ENCODE measurements around the gene SMIM1. TPM values are rescaled to one million over a fixed set of nuclear protein-coding genes. Genes with fewer than 3 reads are reported as not detected.

SMIM1 gene
- total RNA-seq, 1 donor from 2014 or later: 3.6 TPM

- DNase-seq (ENCODE audit: low read depth): no peak
- H3K4me3 ChIP-seq (ENCODE audit: low read depth, low read length): no peak overlapping the region
- TF ChIP-seq CTCF (conservative IDR thresholded peaks at IDR 0.05; ENCODE audit: low read depth, low read length): no peak
These were observed 16.2 kb upstream of the SMIM1 start for GRCh38 chr1:3756394-3756793.

GRCh38 chr1:3759164-3759563 lies 13.4 kb upstream of the SMIM1 start:
- H3K4me3 ChIP-seq (ENCODE audit: low read depth, low read length): no peak overlapping the region

GRCh38 chr1:3759796-3760195 lies 12.8 kb upstream of the SMIM1 start:
- no peak overlapping the region for H3K4me3 ChIP-seq (ENCODE audit: low read depth, low read length)
- no peak for DNase-seq (ENCODE audit: low read depth)
- no peak for TF ChIP-seq CTCF (conservative IDR thresholded peaks at IDR 0.05; ENCODE audit: low read depth, low read length)

More at GRCh38 chr1:3759164-3759563, 13.4 kb upstream of the SMIM1 start:
- no peak for DNase-seq (ENCODE audit: low read depth)
- TF ChIP-seq CTCF (conservative IDR thresholded peaks at IDR 0.05; ENCODE audit: low read depth, low read length): no peak

GRCh38 chr1:3761296-3762010 lies 11.1 kb upstream of the SMIM1 start:
- DNase-seq (ENCODE audit: low read depth): no peak
- no peak overlapping the region for H3K4me3 ChIP-seq (ENCODE audit: low read depth, low read length)
- no peak for TF ChIP-seq CTCF (conservative IDR thresholded peaks at IDR 0.05; ENCODE audit: low read depth, low read length)

GRCh38 chr1:3762151-3762872 lies 10.2 kb upstream of the SMIM1 start:
- no peak for DNase-seq (ENCODE audit: low read depth)
- TF ChIP-seq CTCF (conservative IDR thresholded peaks at IDR 0.05; ENCODE audit: low read depth, low read length): no peak

GRCh38 chr1:3762873-3763228 lies 9.7 kb upstream of the SMIM1 start:
- DNase-seq (ENCODE audit: low read depth): no peak
- TF ChIP-seq CTCF (conservative IDR thresholded peaks at IDR 0.05; ENCODE audit: low read depth, low read length): no peak

More at GRCh38 chr1:3762151-3762872, 10.2 kb upstream of the SMIM1 start:
- no peak overlapping the region for H3K4me3 ChIP-seq (ENCODE audit: low read depth, low read length)

More at GRCh38 chr1:3762873-3763228, 9.7 kb upstream of the SMIM1 start:
- no peak overlapping the region for H3K4me3 ChIP-seq (ENCODE audit: low read depth, low read length)

Measured in epithelial cell of proximal tubule (primary cell).